ENCODE measurements around the gene PRSS23.

DNA sequence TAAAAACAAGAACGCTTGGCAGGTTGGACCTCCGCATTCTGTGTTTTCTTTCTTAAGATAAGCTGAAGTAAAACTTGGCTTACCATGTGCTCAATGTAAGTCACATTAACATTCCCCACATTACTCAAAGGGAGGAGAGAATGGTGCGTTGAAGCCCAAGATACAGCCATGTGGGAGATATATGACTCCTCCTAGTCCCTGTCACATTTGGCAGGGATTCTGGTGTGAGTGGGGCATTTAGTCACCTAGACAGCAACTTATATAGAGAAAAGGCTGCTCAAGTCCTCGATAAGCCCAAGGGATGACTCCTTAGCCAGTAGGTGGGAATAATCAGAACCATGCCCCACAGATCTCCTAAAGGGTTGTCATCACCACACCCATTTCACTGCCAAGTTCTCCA is 4.6 kb downstream of the PRSS23 start:
- TF ChIP-seq, protein P1, sequence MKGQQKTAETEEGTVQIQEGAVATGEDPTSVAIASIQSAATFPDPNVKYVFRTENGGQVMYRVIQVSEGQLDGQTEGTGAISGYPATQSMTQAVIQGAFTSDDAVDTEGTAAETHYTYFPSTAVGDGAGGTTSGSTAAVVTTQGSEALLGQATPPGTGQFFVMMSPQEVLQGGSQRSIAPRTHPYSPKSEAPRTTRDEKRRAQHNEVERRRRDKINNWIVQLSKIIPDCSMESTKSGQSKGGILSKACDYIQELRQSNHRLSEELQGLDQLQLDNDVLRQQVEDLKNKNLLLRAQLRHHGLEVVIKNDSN (IDR thresholded peaks at IDR 0.05) = no peak
- TF ChIP-seq CREB1 (IDR thresholded peaks at IDR 0.05; ENCODE audit: low read depth) (no peak), TEAD4 (IDR thresholded peaks at IDR 0.05) (no peak), TCF12 (IDR thresholded peaks at IDR 0.05; ENCODE audit: low read depth) (no peak), EP300 (IDR thresholded peaks at IDR 0.05; ENCODE audit: borderline replicate concordance) (no peak)

Data from Ishikawa (cell line).